Activated CD4-positive, alpha-beta memory T cell treated with anti-CD3 and anti-CD28 coated beads for 36 hours (primary cell): ENCODE data around the gene MATCAP1. TPM values are rescaled to one million over a fixed set of nuclear protein-coding genes. Genes with fewer than 3 reads are reported as not detected.

Source experiments
- CTCF ChIA-PET: fragments of 350-600 bp; sonication (Branson Sonifier 250); formaldehyde crosslinking; loops from one replicate; lab custom pipeline; 2021; ENCODE audit warnings: antibody characterized with exemption, inconsistent platforms; lab: Charles Lee
- POLR2A ChIA-PET: fragments of 350-600 bp; sonication (Branson Sonifier 250); formaldehyde crosslinking; loops from one replicate; lab custom pipeline; 2021; ENCODE audit warnings: antibody characterized with exemption; lab: Charles Lee
- DNase-seq: peaks from one replicate; pipeline ENCODE4 v3.0.0-alpha.2; 2020
- H3K27ac Mint-ChIP-seq: one replicate; pipeline ENCODE4 v1.8.0; 2021; ENCODE audit warnings: mixed read lengths
- H3K27me3 Mint-ChIP-seq: one replicate; pipeline ENCODE4 v1.8.0; 2021; ENCODE audit warnings: mixed read lengths
- H3K36me3 Mint-ChIP-seq: one replicate; pipeline ENCODE4 v1.8.0; 2021; ENCODE audit warnings: mixed read lengths
- H3K4me1 Mint-ChIP-seq: one replicate; pipeline ENCODE4 v1.8.0; 2021; ENCODE audit warnings: low read depth, mixed read lengths
- H3K4me3 Mint-ChIP-seq: one replicate; pipeline ENCODE4 v1.8.0; 2021; ENCODE audit warnings: mild to moderate bottlenecking, mixed read lengths
- H3K9me3 Mint-ChIP-seq: one replicate; pipeline ENCODE4 v1.8.0; 2021; ENCODE audit warnings: mixed read lengths
- intact Hi-C: fragments of 100-400 bp; cut with micrococcal nuclease; formaldehyde crosslinking; loops from one replicate; pipeline ENCODE4 v1.15.1; 2023
- total RNA-seq, 2 experiments: library from RNA; stranded (reverse); gene quantifications; one replicate each; pipeline ENCODE4 v1.2.3, GENCODE V29; 2021

The MATCAP1 gene
- total RNA-seq, 2 experiments from 2014 or later: 37.3 to 38.3 TPM

GRCh38 chr16:67216612-67217490, 33.1 kb upstream of the MATCAP1 start:
- CTCF ChIA-PET: interaction anchor here (1.4 kb wide), 1 partner anchor 10 kb away, joined by 6 read pairs; the partner anchor contains the start of gene TMEM208
- Mint-ChIP-seq H3K9me3 (no peaks in the 10 kb centered on the region), H3K4me3 (no peak overlapping the region), H3K27ac (no peak overlapping the region), H3K27me3 (no peaks in the 10 kb centered on the region), H3K4me1 (no peaks in the 10 kb centered on the region), H3K36me3 (no peaks in the 10 kb centered on the region)
- DNase-seq: no peak
- intact Hi-C loops: no loop called here
- POLR2A ChIA-PET: no interaction called here

- CTCF ChIA-PET: no interaction called here
These were observed 31.9 kb upstream of the MATCAP1 start for GRCh38 chr16:67215706-67216105.

GRCh38 chr16:67213197-67214019, 29.6 kb upstream of the MATCAP1 start:
- ChIA-PET POLR2A (no interaction called here), CTCF (no interaction called here)
- Mint-ChIP-seq H3K4me1 (no peaks in the 10 kb centered on the region), H3K4me3 (no peak overlapping the region), H3K27me3 (no peaks in the 10 kb centered on the region), H3K27ac (no peak overlapping the region), H3K36me3 (no peaks in the 10 kb centered on the region), H3K9me3 (no peaks in the 10 kb centered on the region)
- DNase-seq: no peak
- intact Hi-C loops: no loop called here

More at GRCh38 chr16:67215706-67216105, 31.9 kb upstream of the MATCAP1 start:
- Mint-ChIP-seq H3K27ac (no peak overlapping the region), H3K4me1 (no peaks in the 10 kb centered on the region), H3K4me3 (no peak overlapping the region), H3K9me3 (no peaks in the 10 kb centered on the region), H3K27me3 (no peaks in the 10 kb centered on the region), H3K36me3 (no peaks in the 10 kb centered on the region)
- DNase-seq: no peak
- intact Hi-C loops: no loop called here
- POLR2A ChIA-PET: no interaction called here

- ChIA-PET CTCF (no interaction called here), POLR2A (no interaction called here)
- Mint-ChIP-seq H3K27me3 (no peaks in the 10 kb centered on the region), H3K36me3 (no peaks in the 10 kb centered on the region), H3K9me3 (no peaks in the 10 kb centered on the region), H3K4me3 (no peak overlapping the region), H3K4me1 (no peaks in the 10 kb centered on the region), H3K27ac (no peak overlapping the region)
- intact Hi-C loops: no loop called here
- DNase-seq: no peak
These were observed 29.0 kb upstream of the MATCAP1 start for GRCh38 chr16:67212766-67213165.

- Mint-ChIP-seq H3K27ac (no peak overlapping the region), H3K4me1 (no peaks in the 10 kb centered on the region), H3K4me3 (no peak overlapping the region), H3K27me3 (no peaks in the 10 kb centered on the region), H3K9me3 (no peaks in the 10 kb centered on the region), H3K36me3 (no peaks in the 10 kb centered on the region)
- POLR2A ChIA-PET: interaction anchor here (0.6 kb wide), 1 partner anchor 549 kb away, joined by 3 read pairs; no protein-coding TSS in a partner anchor
- CTCF ChIA-PET: no interaction called here
- intact Hi-C loops: no loop called here
- DNase-seq: no peak
These were observed 27.9 kb upstream of the MATCAP1 start for GRCh38 chr16:67211674-67212073.

DNA sequence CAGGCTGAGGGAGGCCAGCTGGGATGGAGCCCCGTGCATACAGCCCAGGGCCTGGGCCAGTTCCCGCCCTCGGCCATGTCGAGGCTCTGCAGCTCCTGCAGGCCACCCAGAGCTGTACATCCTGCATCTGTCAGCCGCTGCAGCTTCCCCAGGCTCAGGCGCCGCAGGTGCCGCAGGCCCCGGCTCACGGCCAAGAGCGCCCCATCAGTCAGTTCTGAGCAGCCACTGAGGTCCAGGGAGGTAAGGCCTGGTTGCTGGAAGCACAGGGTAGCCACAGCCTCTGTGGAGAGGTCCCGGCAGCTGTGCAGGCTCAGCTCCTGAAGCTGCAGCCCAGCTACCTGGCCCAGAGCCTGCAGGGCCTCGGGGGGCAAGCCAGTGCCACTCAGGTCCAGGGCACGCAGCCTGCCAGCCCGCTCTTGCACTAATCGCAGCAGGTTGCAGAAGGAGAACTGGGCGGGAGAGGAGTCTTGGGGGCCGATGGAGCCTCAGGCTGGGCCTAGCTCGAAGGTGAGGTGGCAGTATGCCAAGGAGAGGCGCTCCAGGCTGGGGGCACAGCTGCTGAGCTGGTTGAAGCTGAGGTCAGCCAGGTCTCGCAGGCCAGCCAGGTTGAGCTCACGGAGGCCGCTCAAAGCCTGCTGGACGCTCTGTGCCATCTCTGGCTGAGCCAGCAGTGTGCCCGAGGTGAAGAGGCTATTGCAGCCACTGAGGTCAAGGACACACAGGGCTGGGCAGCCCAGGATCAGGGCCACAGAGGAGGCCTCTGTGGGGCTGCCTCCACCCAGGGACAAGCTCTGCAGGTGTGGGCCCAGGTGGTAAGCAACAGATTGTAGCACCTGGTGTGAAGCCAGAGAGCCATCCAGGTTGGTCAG, 26.5 kb upstream of the MATCAP1 start:
- H3K36me3 Mint-ChIP-seq: no peaks in the 10 kb centered on the region
- H3K4me1 Mint-ChIP-seq: no peaks in the 10 kb centered on the region
- DNase-seq: no peak
- no peaks in the 10 kb centered on the region for H3K9me3 Mint-ChIP-seq
- intact Hi-C loops: no loop called here
- ChIA-PET CTCF (interaction anchor here (1.6 kb wide), 1 partner anchor 15 kb away, joined by 3 read pairs; no protein-coding TSS in a partner anchor), POLR2A (interaction anchor here (1.4 kb wide), 1 partner anchor 38 kb away, joined by 3 read pairs; no protein-coding TSS in a partner anchor)
- H3K27ac Mint-ChIP-seq: no peak overlapping the region
- no peaks in the 10 kb centered on the region for H3K27me3 Mint-ChIP-seq
- H3K4me3 Mint-ChIP-seq: no peak overlapping the region

DNA sequence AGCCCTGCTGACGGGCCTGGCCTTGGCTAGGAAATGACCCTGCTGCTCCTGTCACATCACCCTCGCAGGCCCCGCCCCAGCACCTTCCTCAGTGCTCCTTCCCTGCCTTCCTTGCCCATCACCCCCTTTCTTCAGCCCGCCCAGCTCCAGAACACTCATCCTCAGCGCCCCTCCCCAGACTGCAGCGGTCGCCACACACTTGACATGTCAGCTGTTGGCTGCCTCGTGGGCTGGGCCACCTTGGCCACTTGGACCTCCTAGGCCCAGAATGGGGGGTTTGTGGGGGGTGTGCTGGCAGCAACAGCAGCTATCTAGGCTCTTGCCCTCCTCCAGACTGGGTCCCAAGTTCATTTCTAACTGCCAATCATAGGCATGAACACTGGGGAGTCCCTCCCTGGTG, 25.8 kb upstream of the MATCAP1 start:
- Mint-ChIP-seq H3K4me1 (no peaks in the 10 kb centered on the region), H3K27me3 (no peaks in the 10 kb centered on the region), H3K27ac (no peak overlapping the region), H3K9me3 (no peaks in the 10 kb centered on the region), H3K36me3 (no peaks in the 10 kb centered on the region), H3K4me3 (no peak overlapping the region)
- intact Hi-C loops: no loop called here
- CTCF ChIA-PET: interaction anchor here (1.6 to 2.0 kb wide), 2 partner anchors 11 to 15 kb away, joined by 3 to 6 read pairs; no protein-coding TSS in a partner anchor
- no peak for DNase-seq
- POLR2A ChIA-PET: interaction anchor here (1.4 to 2.5 kb wide), 2 partner anchors 17 to 38 kb away, joined by 3 to 8 read pairs; partner anchors contain the start of gene TMEM208

DNA sequence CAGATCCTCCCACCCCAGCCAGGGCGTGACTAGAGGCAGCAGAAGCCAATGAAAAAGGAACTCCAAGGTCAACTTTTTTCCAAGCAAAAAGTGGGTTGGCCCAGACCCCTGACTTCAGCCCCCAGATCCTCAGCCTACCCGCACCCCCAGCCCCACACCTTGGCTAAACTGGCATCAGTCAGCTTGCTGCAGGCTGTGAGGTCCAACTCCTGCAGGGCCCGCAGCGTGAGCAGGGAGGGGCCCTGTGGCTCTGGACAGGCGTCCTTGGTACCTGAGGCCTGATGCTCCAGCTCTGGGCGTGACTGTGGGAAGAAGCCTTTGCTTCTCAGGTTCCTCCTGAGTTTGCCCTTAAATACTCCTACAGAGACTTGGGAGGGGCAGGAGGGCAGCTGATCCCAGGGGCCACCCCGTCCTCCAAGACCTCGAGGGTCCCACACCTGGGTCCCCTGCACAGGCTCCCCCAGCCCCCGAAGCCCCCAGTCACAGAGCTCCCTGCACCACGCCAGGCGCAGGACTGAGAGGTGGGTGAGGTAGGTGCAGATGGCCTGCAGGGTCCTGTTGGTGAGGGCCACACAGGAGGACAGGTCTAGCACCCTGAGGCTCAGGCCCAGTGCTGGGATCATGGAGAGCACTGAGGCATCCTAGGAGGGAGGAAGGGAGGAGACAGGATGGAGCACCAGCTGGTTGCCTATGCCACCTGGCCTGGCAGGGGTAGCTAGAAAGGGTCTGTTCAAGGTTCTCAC, 24.6 kb upstream of the MATCAP1 start:
- no peak overlapping the region for H3K4me3 Mint-ChIP-seq
- H3K27me3 Mint-ChIP-seq: no peaks in the 10 kb centered on the region
- no peaks in the 10 kb centered on the region for H3K36me3 Mint-ChIP-seq
- H3K27ac Mint-ChIP-seq: no peak overlapping the region
- CTCF ChIA-PET: interaction anchor here (2.0 kb wide), 1 partner anchor 10 kb away, joined by 6 read pairs; no protein-coding TSS in a partner anchor
- DNase-seq: no peak
- H3K9me3 Mint-ChIP-seq: no peaks in the 10 kb centered on the region
- no peaks in the 10 kb centered on the region for H3K4me1 Mint-ChIP-seq
- intact Hi-C loops: no loop called here
- POLR2A ChIA-PET: interaction anchor here (2.5 kb wide), 1 partner anchor 18 kb away, joined by 8 read pairs; the partner anchor contains the start of gene TMEM208

- Mint-ChIP-seq H3K9me3 (no peaks in the 10 kb centered on the region), H3K4me3 (no peak overlapping the region), H3K27ac (no peak overlapping the region), H3K27me3 (no peaks in the 10 kb centered on the region), H3K36me3 (no peaks in the 10 kb centered on the region), H3K4me1 (no peaks in the 10 kb centered on the region)
- no peak for DNase-seq
- POLR2A ChIA-PET: interaction anchor here (1.6 to 2.5 kb wide), 2 partner anchors 9 to 19 kb away, joined by 4 to 8 read pairs; partner anchors contain the start of gene TMEM208
- CTCF ChIA-PET: interaction anchor here (0.8 to 2.0 kb wide), 2 partner anchors 9 to 52 kb away, joined by 3 to 6 read pairs; no protein-coding TSS in a partner anchor
- intact Hi-C loops: no loop called here
These were observed 23.7 kb upstream of the MATCAP1 start for GRCh38 chr16:67207249-67208091.

DNA sequence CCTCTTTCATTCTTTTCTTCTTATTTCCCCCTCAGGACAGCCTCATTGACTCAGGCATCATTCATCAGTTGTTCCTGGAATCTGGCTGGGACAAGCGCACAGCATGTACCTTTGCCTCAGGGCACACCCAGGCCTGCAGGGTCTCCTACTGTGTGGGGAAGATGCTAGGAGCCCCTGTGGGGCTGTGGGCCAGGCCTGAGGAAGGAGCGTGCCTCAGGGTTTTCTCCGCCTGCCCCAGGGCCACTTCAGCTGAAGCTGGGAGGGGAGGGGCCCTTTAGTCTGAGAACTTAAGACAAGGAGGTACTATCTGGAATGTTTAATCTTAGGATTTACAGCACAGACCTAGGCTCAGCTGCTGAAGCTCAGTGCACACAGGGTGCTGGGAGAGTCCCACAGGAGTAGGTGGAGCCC, 23.1 kb upstream of the MATCAP1 start:
- Mint-ChIP-seq H3K36me3 (no peaks in the 10 kb centered on the region), H3K4me1 (no peaks in the 10 kb centered on the region), H3K27ac (peak overlapping the region; percentile 9), H3K27me3 (no peaks in the 10 kb centered on the region), H3K4me3 (no peak overlapping the region), H3K9me3 (no peaks in the 10 kb centered on the region)
- intact Hi-C loops: no loop called here
- CTCF ChIA-PET: no interaction called here
- no peak for DNase-seq
- POLR2A ChIA-PET: interaction anchor here (0.8 to 1.6 kb wide), 2 partner anchors 9 to 26 kb away, joined by 3 to 4 read pairs; no protein-coding TSS in a partner anchor
